Type B pancreatic cell (in vitro differentiated cells): ENCODE measurements around the gene GPR108. TPM values are rescaled to one million over a fixed set of nuclear protein-coding genes. Genes with fewer than 3 reads are reported as not detected.

Experiments
- DNase-seq: peaks from one replicate; pipeline ENCODE4 v3.0.0; 2021; ENCODE audit warnings: mixed read lengths; ENCODE audit not compliant: unreplicated experiment; ENCODE audit errors: extremely low spot score
- H3K27ac Mint-ChIP-seq: 2 replicates; pipeline ENCODE4 v1.8.0; 2021; ENCODE audit warnings: mild to moderate bottlenecking, mixed read lengths
- H3K27me3 Mint-ChIP-seq: 2 replicates; pipeline ENCODE4 v1.8.0; 2021; ENCODE audit warnings: mixed read lengths
- H3K36me3 Mint-ChIP-seq: 2 replicates; pipeline ENCODE4 v1.8.0; 2021; ENCODE audit warnings: mixed read lengths
- H3K4me1 Mint-ChIP-seq: one replicate; pipeline ENCODE4 v1.8.0; 2021; ENCODE audit warnings: mixed read lengths; ENCODE audit not compliant: unreplicated experiment
- H3K4me3 Mint-ChIP-seq: 2 replicates; pipeline ENCODE4 v1.8.0; 2021; ENCODE audit warnings: mild to moderate bottlenecking, mixed read lengths
- H3K9me3 Mint-ChIP-seq: 2 replicates; pipeline ENCODE4 v1.8.0; 2021; ENCODE audit warnings: mixed read lengths
- total RNA-seq: library from RNA; stranded (reverse); gene quantifications from 2 replicates; pipeline ENCODE4 v1.2.1, GENCODE V29; 2021; ENCODE audit warnings: low replicate concordance
- TF ChIP-seq, protein P1 (sequence below): fragments of 200-600 bp; sonication (generic); conservative IDR thresholded peaks from 2 replicates; pipeline ENCODE4 v1.5.0; 2021; ENCODE audit warnings: antibody characterized with exemption, mild to moderate bottlenecking

Gene GPR108
- total RNA-seq, 1 donor from 2014 or later, result 55.4 TPM

- H3K27ac Mint-ChIP-seq, result no peak overlapping the region
Measured at GRCh38 chr19:6721138-6721474, 16.3 kb downstream of the GPR108 start.

GRCh38 chr19:6720369-6721137, 16.8 kb downstream of the GPR108 start, which contains the start of gene C3:
C3 (minus strand) TSS chr19:6720650; CDS start chr19:6720589, 61 bp downstream.
- H3K4me3 Mint-ChIP-seq, result no peak within 1 kb of the TSS
- H3K9me3 Mint-ChIP-seq, result peaks cover 4% of the 10 kb centered on the region
- TF ChIP-seq, protein P1, sequence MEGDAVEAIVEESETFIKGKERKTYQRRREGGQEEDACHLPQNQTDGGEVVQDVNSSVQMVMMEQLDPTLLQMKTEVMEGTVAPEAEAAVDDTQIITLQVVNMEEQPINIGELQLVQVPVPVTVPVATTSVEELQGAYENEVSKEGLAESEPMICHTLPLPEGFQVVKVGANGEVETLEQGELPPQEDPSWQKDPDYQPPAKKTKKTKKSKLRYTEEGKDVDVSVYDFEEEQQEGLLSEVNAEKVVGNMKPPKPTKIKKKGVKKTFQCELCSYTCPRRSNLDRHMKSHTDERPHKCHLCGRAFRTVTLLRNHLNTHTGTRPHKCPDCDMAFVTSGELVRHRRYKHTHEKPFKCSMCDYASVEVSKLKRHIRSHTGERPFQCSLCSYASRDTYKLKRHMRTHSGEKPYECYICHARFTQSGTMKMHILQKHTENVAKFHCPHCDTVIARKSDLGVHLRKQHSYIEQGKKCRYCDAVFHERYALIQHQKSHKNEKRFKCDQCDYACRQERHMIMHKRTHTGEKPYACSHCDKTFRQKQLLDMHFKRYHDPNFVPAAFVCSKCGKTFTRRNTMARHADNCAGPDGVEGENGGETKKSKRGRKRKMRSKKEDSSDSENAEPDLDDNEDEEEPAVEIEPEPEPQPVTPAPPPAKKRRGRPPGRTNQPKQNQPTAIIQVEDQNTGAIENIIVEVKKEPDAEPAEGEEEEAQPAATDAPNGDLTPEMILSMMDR, result no peak
- H3K27ac Mint-ChIP-seq, result no peak within 1 kb of the TSS
- H3K27me3 Mint-ChIP-seq, result peaks cover 7% of the 10 kb centered on the region
- no peaks in the 10 kb centered on the region for H3K4me1 Mint-ChIP-seq
- no peak for DNase-seq
- H3K36me3 Mint-ChIP-seq, result no peaks in the 10 kb centered on the region

More at GRCh38 chr19:6721138-6721474, 16.3 kb downstream of the GPR108 start:
- TF ChIP-seq, protein P1, result no peak
- H3K9me3 Mint-ChIP-seq, result peaks cover 4% of the 10 kb centered on the region
- H3K4me1 Mint-ChIP-seq, result no peaks in the 10 kb centered on the region
- no peak overlapping the region for H3K4me3 Mint-ChIP-seq
- H3K36me3 Mint-ChIP-seq, result no peaks in the 10 kb centered on the region
- no peak for DNase-seq
- peaks cover 7% of the 10 kb centered on the region for H3K27me3 Mint-ChIP-seq

GRCh38 chr19:6719992-6720368, 17.4 kb downstream of the GPR108 start:
- Mint-ChIP-seq H3K27ac (no peak overlapping the region), H3K4me3 (no peak overlapping the region), H3K27me3 (peaks cover 7% of the 10 kb centered on the region), H3K36me3 (no peaks in the 10 kb centered on the region), H3K9me3 (peaks cover 4% of the 10 kb centered on the region), H3K4me1 (no peaks in the 10 kb centered on the region)
- DNase-seq, result no peak
- TF ChIP-seq, protein P1, result no peak

GRCh38 chr19:6719540-6719861, 17.9 kb downstream of the GPR108 start:
- Mint-ChIP-seq H3K4me1 (no peaks in the 10 kb centered on the region), H3K27me3 (peaks cover 7% of the 10 kb centered on the region), H3K4me3 (no peak overlapping the region), H3K36me3 (no peaks in the 10 kb centered on the region), H3K9me3 (peaks cover 4% of the 10 kb centered on the region), H3K27ac (no peak overlapping the region)
- no peak for DNase-seq
- TF ChIP-seq, protein P1, result no peak

DNA sequence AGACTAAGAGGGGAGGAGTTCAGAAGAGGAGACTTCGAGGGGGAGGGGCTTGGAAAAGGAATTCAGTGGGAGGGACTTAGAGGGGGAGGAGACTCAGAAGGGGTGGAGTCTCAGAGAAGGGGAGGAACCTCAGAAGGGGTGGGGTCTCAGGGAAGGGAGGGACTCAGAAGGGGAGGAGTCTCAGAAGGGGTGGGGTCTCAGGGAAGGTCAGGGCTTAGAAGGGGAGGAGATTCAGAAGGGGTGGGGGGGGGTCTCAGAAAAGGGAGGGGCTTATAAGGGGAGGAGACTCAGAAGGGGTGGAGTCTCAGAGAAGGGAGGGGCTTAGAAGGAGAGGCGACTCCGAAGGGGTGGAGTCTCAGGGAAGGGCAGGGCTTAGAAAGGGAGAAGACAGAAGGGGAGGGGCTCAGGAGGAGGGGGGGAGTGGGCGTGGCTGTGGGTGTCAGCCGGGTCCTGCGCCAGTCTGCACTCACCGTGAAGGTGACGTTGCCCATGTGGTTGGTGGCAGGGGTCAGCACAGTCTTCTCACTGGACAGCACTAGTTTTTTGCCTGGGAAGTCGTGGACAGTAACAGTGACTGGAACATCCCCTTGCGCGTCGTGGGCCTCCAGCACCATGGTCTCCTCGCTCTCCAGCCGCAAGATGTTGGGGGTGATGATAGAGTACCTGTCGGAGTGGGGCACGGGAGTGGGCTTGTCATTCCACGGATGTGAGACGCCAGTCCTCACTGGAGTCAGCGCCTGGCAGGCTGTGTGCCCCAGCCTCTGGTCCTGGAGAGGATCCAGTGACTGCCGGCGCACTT, 18.4 kb downstream of the GPR108 start:
- H3K4me1 Mint-ChIP-seq, result no peaks in the 10 kb centered on the region
- no peak for DNase-seq
- H3K36me3 Mint-ChIP-seq, result no peaks in the 10 kb centered on the region
- no peak overlapping the region for H3K4me3 Mint-ChIP-seq
- H3K27me3 Mint-ChIP-seq, result peaks cover 7% of the 10 kb centered on the region
- peaks cover 4% of the 10 kb centered on the region for H3K9me3 Mint-ChIP-seq
- TF ChIP-seq, protein P1, result no peak
- H3K27ac Mint-ChIP-seq, result no peak overlapping the region
